ENCODE results near the gene SHOX. TPM values are rescaled to one million over a fixed set of nuclear protein-coding genes. Genes with fewer than 3 reads are reported as not detected.
"Not testable (repeated sequence)": the region's sequence is repeated elsewhere in the genome, so short reads cannot be mapped to it uniquely, and the experiment has no call there.

The SHOX gene
- total RNA-seq, 1 experiment from 2014 or later: not detected

- intact Hi-C loops (cut with micrococcal nuclease; ENCODE audit: unreplicated experiment): no loop called here
- H3K4me1 ChIP-seq (replicated peaks; ENCODE audit: insufficient read depth): no peaks in the 10 kb centered on the region
- H3K79me2 ChIP-seq (ENCODE audit: low read depth): no peaks in the 10 kb centered on the region
- H2AFZ ChIP-seq: no peak overlapping the region
- no peak overlapping the region for H3K4me3 ChIP-seq
- no peak overlapping the region for H3K4me2 ChIP-seq
- no peaks in the 10 kb centered on the region for H4K20me1 ChIP-seq (ENCODE audit: insufficient read depth)
- H3K27ac ChIP-seq: no peak overlapping the region
- no peak for DNase-seq
- no peaks in the 10 kb centered on the region for H3K9me3 ChIP-seq (ENCODE audit: insufficient read depth, low read depth)
- no peaks in the 10 kb centered on the region for H3K9me2 ChIP-seq (ENCODE audit: insufficient read depth)
- ChIA-PET CTCF (no interaction called here), POLR2A (ENCODE audit: unreplicated experiment) (no interaction called here)
- H3K36me3 ChIP-seq (ENCODE audit: low read depth): no peaks in the 10 kb centered on the region
- no peaks in the 10 kb centered on the region for H3K27me3 ChIP-seq (ENCODE audit: insufficient read depth, low read depth)
- no peaks in the 10 kb centered on the region for H3F3A ChIP-seq (ENCODE audit: insufficient read depth, low read depth)
- TF ChIP-seq EZH2 (IDR thresholded peaks at IDR 0.05; ENCODE audit: low read depth): no peak
- no peak for TF ChIP-seq CTCF (conservative IDR thresholded peaks at IDR 0.05)
- BruUV-seq (replicated peaks): no TSS peak
Observed at GRCh38 chrX:621705-622503, 8.7 kb upstream of the SHOX start.

GRCh38 chrX:622802-623201 lies 7.8 kb upstream of the SHOX start:
- H3K9me3 ChIP-seq (ENCODE audit: insufficient read depth, low read depth); H3K27ac ChIP-seq; H3F3A ChIP-seq (ENCODE audit: insufficient read depth, low read depth); H3K4me2 ChIP-seq; H3K79me2 ChIP-seq (ENCODE audit: low read depth); H3K9me2 ChIP-seq (ENCODE audit: insufficient read depth); CTCF ChIA-PET; BruUV-seq (replicated peaks); H3K27me3 ChIP-seq (ENCODE audit: insufficient read depth, low read depth); H4K20me1 ChIP-seq (ENCODE audit: insufficient read depth); H3K4me1 ChIP-seq (replicated peaks; ENCODE audit: insufficient read depth); intact Hi-C loops (cut with micrococcal nuclease; ENCODE audit: unreplicated experiment); H3K4me3 ChIP-seq; POLR2A ChIA-PET (ENCODE audit: unreplicated experiment); H2AFZ ChIP-seq; H3K36me3 ChIP-seq (ENCODE audit: low read depth); DNase-seq: not testable (repeated sequence)

GRCh38 chrX:623268-623598 lies 7.4 kb upstream of the SHOX start:
- DNase-seq: no peak
- Histone ChIP-seq H3K4me3 (no peak overlapping the region), H3K27ac (no peak overlapping the region), H2AFZ (no peak overlapping the region), H4K20me1 (ENCODE audit: insufficient read depth) (no peaks in the 10 kb centered on the region), H3K36me3 (ENCODE audit: low read depth) (no peaks in the 10 kb centered on the region), H3K9me2 (ENCODE audit: insufficient read depth) (no peaks in the 10 kb centered on the region), H3K4me2 (no peak overlapping the region), H3F3A (ENCODE audit: insufficient read depth, low read depth) (no peaks in the 10 kb centered on the region), H3K9me3 (ENCODE audit: insufficient read depth, low read depth) (no peaks in the 10 kb centered on the region), H3K27me3 (ENCODE audit: insufficient read depth, low read depth) (no peaks in the 10 kb centered on the region), H3K4me1 (replicated peaks; ENCODE audit: insufficient read depth) (no peaks in the 10 kb centered on the region), H3K79me2 (ENCODE audit: low read depth) (no peaks in the 10 kb centered on the region)
- CTCF ChIA-PET: no interaction called here
- no TSS peak for BruUV-seq (replicated peaks)
- POLR2A ChIA-PET (ENCODE audit: unreplicated experiment): no interaction called here
- no peak for TF ChIP-seq EZH2 (IDR thresholded peaks at IDR 0.05; ENCODE audit: low read depth)
- no peak for TF ChIP-seq CTCF (conservative IDR thresholded peaks at IDR 0.05)
- intact Hi-C loops (cut with micrococcal nuclease; ENCODE audit: unreplicated experiment): no loop called here
